Stimulated activated CD8-positive, alpha-beta memory T cell treated with anti-CD3 and anti-CD28 coated beads, Interleukin-4, amount 100 ng/mL, for 24 hours (primary cell): ENCODE results near the gene CACNA1A.
"Not testable (repeated sequence)": the region's sequence is repeated elsewhere in the genome, so short reads cannot be mapped to it uniquely, and the experiment has no call there.

ENCODE experiments used
- DNase-seq: peaks from one replicate; pipeline ENCODE4 v3.0.0-alpha.2; 2020; ENCODE audit warnings: low read depth

CACNA1A gene

GRCh38 chr19:13366529-13367143, 139.6 kb downstream of the CACNA1A start:
- no peak for DNase-seq

- DNase-seq: no peak
These were observed 142.3 kb downstream of the CACNA1A start for GRCh38 chr19:13363954-13364353.

- DNase-seq: no peak
These were observed 143.0 kb downstream of the CACNA1A start for GRCh38 chr19:13363245-13363644.

- DNase-seq: no peak
These were observed 143.6 kb downstream of the CACNA1A start for GRCh38 chr19:13362668-13363067.

- not testable (repeated sequence) for DNase-seq
These were observed 144.6 kb downstream of the CACNA1A start for GRCh38 chr19:13361726-13362125.

GRCh38 chr19:13356686-13357280, 149.5 kb downstream of the CACNA1A start:
- DNase-seq: no peak

GRCh38 chr19:13356185-13356584, 150.1 kb downstream of the CACNA1A start:
- no peak for DNase-seq

- no peak for DNase-seq
These were observed 150.9 kb downstream of the CACNA1A start for GRCh38 chr19:13355356-13355755.

GRCh38 chr19:13353625-13354024, 152.7 kb downstream of the CACNA1A start:
- no peak for DNase-seq

- DNase-seq: no peak
These were observed 155.5 kb downstream of the CACNA1A start for GRCh38 chr19:13350759-13351158.

- DNase-seq: no peak
These were observed 156.2 kb downstream of the CACNA1A start for GRCh38 chr19:13350072-13350471.

- DNase-seq: no peak
These were observed 158.9 kb downstream of the CACNA1A start for GRCh38 chr19:13347367-13347766.

- no peak for DNase-seq
These were observed 162.8 kb downstream of the CACNA1A start for GRCh38 chr19:13343514-13343913.

GRCh38 chr19:13342672-13343071, 163.6 kb downstream of the CACNA1A start:
- no peak for DNase-seq

- DNase-seq: no peak
These were observed 166.4 kb downstream of the CACNA1A start for GRCh38 chr19:13339869-13340268.

GRCh38 chr19:13337181-13337580, 169.1 kb downstream of the CACNA1A start:
- DNase-seq: no peak

GRCh38 chr19:13334801-13335481, 171.3 kb downstream of the CACNA1A start:
- DNase-seq: no peak

- DNase-seq: no peak
These were observed 176.0 kb downstream of the CACNA1A start for GRCh38 chr19:13330285-13330684.

GRCh38 chr19:13329766-13330165, 176.5 kb downstream of the CACNA1A start:
- no peak for DNase-seq

GRCh38 chr19:13328241-13328640, 178.0 kb downstream of the CACNA1A start:
- DNase-seq: no peak

- no peak for DNase-seq
These were observed 186.8 kb downstream of the CACNA1A start for GRCh38 chr19:13319526-13319925.

GRCh38 chr19:13318190-13318589, 188.1 kb downstream of the CACNA1A start:
- no peak for DNase-seq

GRCh38 chr19:13315495-13315894, 190.8 kb downstream of the CACNA1A start:
- no peak for DNase-seq

GRCh38 chr19:13314761-13315160, 191.5 kb downstream of the CACNA1A start:
- DNase-seq: no peak
